ENCODE data around the gene PDE4B.
"Not testable (repeated sequence)": the region's sequence is repeated elsewhere in the genome, so short reads cannot be mapped to it uniquely, and the experiment has no call there.

PDE4B gene

DNA sequence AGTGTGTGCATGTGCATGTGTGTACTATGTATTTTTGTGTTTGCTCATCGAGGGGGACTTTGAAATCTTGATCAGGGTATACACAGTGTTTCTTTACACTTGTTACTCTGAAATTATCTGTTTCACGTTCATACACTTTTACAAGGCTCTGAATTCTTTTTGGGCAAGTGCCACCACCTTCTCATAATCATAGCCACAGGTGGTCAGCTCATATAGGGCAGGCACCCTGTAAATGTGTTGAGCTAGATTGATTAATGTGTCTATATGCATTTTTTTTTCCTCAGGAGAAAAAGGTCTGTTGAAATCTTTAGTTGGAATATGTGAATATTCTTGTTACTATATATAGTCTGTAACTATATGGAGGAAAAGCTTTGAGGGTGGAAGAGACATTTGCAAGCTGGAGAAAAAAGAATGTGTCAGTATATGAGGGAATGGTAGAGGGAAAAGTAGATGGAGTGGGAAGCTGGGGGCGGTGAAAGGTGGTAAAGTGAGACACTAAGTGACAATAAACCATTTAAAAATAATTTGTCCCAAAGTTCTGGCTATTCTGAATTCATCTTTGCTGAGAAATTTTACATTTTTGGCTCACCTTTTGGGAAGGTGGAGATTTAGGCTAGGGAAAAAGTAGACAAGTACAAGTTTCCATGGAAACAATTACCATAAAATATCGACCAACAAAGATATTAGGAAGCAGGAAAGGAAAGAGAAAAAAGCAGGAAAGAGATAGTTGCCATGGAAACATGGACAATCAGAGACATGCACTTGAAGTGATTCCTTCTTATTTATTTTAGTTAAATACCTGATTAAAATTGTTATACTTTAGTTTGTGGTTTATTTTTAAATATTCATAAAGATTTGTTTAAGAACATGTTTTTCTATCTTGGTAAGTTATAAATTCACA is 277.5 kb downstream of the PDE4B start:
- DNase-seq = no peak

DNA sequence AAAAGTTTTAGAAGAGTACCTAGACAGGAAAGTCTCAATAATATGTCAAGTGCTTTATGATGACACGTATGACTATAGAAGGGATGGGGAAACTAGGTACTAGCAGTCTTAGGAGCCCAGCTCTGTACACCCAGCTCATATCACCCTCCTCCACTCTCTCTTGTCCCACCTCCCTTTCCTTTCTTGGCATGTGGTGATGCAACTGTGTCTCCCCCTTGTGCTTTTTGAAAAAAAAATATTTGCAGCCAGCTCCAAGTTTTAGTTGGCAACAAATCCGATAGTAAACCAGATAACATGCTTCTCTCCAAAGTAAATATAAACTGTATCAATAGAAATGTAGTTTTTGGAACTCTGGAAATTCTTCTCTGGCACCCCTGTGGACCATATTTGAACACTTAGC is 280.7 kb downstream of the PDE4B start:
- DNase-seq = no peak

DNA sequence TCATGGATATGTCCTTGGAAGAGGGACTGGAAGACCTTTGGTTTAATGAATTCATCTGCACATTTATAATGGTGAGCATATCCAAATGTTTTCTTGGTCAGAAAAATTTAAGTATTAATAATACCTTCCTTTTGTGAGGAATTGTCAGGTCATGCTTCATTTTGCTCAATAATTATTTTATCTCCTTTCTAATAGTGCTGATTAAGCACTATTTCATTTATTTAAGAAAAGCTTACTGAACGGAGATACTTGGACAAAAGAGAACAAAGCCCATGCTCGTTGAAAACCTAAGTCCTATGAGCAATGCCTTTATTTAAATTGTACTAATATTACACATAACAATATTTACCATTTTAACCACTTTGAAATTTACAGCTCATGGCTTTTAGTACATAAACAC is 281.5 kb downstream of the PDE4B start:
- no peak for DNase-seq

DNA sequence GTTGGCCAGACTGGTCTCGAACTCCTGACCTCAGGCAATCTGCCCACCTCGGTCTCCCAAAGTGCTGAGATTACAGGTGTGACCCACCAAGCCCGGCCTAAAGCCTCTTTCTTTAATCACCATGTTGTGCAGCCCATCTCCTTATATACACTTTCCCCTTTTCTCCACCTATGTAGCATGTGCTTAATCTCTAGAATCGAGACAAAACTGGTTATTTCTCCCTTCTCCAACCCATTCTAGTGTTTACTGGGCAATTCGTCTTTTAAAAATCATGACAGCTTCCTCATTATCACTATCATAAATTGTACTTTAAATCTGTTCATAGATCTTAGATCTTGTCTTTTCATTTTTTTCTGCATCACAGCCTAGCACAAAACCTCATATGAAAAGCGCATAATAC is 285.7 kb downstream of the PDE4B start:
- DNase-seq = no peak

DNA sequence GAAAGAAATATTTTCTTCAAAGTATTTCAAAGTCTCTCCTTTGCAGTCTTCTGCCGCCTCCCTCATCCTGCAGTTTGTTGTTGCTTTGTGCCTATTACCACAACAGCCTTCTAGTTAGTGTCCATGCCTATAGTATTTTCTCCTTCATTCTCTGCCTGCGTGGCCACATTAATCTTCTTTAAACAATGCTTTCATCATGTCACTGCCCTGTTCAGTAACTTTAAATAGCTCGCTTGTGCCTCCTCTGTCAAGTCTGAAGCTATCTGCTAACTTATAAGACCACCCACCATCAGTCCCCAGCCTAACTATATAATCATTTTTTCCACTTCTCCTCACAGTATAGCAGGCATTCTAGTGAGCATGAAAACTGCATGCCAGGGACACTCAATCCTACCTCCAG is 290.3 kb downstream of the PDE4B start:
- DNase-seq = no peak

DNA sequence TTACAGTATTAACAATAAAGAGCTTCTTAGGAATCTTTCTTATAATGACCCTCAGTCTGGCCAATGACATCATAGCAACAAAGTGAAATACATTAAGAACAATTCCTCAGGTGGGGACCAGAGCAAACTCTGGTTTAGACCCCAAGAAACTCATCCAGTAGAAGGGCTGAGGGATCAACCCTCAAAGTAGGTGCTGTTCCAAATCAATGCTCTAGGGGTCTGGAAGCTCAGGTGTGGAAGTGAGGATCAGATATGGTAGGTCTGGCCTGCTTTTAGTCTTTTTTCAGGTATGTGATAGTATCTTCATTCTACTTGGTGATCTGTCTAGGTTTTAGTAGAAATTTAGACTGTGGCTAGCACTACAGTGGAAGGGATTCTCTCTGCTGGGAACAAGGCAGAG is 291.7 kb downstream of the PDE4B start:
- no peak for DNase-seq

DNA sequence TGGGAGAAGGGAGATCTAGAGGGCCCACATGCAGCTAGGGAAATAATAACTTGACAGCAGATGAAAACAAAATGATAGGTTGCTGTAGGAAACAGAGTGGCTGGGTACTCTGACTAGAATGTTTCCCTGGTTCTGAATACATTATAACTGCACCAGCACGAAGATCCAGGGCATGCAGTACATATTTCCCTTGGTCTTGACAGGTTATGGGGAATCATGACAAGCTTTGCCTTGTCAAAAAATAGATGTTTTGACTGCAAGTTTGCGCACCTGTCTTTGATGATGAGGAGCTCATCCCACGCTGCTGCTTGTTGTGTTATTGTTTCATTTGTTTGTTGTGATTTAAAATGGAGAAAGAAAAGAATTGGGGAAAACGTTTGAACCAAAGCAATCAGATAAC is 292.9 kb downstream of the PDE4B start:
- DNase-seq = no peak

DNA sequence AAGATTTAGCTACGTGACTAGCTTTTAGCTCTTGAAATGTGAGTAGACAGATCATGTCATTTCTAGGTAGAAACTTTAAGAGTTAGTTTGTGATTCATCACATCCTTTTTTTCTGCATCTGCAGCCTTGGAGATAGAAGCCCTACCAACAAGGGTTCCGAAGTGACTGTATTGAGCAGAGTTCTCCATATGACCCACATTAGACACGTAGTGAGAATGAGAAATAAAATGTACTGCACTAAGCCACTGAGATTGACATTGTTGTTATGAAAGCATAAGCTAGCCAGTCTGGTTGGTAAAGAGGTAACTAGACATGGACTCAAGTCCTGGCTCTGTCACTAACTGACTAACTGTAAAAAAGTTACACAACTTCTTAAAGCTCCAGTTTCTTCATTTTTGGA is 296.1 kb downstream of the PDE4B start:
- DNase-seq = no peak

DNA sequence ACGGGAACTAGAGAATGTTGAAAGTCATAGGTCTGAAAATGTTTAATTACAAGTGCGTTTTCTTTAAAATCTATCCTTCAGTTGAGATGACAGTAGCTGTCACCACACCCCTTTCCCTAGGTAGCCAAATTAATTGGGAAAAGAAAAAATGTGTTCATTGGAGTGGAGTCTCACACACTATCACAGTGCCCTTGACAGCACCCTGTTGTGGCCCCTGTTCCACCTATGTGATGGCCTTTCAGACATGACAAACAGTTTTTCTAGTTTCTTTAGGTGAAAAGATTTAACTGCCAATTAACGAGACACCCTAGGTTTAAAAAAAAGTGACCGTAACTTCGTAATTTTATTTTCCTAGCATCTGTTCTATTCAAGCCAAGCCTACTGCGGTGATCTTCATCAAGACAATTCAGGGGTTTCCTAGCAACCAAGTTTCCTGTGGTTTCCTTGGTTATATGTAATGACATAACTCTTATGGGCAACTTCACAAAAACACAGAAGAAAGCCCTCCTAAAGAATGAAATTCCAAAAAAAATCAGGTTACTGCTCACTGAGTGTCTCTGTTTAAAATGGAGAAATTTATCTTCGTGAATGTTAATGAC is 298.3 kb downstream of the PDE4B start:
- DNase-seq = no peak

DNA sequence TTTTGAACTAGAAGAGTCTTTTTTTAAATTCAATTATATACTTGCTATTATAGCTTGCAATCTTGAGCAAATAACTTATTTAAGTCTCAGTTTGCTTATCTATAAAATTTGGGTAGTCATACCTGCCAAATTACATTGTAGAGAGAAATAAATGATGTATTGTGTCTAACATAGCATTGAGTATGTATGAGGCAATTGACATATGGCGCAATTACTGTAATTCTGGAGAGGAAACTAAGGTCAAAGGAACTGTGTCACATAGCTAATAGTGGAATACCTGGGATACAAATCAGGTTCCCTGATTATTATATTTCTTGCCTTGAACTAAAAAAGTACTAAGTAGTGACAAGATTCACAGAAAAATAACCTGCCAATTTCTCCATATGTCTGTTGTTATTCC is 302.5 kb downstream of the PDE4B start:
- DNase-seq = no peak

DNA sequence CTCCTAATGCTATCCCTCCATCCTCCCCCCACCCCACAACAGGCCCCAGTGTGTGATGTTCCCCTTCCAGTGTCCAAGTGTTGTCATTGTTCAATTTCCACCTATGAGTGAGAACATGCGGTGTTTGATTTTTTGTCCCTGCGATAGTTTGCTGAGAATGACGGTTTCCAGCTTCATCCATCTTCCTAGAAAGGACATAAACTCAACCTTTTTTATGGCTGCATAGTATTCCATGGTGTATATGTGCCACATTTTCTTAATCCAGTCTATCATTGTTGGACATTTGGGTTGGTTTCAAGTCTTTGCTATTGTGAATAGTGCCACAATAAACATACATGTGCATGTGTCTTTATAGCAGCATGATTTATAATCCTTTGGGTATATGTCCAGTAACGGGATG is 308.3 kb downstream of the PDE4B start:
- not testable (repeated sequence) for DNase-seq

DNA sequence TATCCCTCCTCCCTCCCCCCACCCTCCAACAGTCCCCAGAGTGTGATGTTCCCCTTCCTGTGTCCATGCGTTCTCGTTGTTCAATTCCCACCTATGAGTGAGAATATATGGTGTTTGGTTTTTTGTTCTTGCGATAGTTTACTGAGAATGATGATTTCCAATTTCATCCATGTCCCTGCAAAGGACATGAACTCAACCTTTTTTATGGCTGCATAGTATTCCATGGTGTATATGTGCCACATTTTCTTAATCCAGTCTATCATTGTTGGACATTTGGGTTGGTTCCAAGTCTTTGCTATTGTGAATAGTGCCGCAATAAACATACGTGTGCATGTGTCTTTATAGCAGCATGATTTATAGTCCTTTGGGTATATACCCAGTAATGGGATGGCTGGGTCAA is 311.4 kb downstream of the PDE4B start:
- not testable (repeated sequence) for DNase-seq

DNA sequence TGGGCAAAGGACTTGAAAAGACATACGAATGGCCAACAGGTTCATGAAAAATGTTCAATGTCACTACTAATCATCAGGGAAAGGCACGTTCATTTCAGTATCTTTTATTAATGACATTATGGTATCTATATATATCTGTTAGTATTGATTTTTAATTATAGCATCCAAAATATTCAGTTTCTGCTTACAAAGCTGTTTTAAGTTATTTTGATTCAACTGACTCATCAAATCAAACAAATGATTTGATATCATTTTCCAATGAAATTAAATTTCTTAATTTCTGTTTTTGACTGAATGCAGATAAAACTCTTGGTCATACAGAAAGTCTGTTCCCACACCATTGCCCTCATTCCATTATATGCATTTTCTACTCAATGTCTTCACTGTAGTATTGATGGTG is 315.9 kb downstream of the PDE4B start:
- DNase-seq = no peak

DNA sequence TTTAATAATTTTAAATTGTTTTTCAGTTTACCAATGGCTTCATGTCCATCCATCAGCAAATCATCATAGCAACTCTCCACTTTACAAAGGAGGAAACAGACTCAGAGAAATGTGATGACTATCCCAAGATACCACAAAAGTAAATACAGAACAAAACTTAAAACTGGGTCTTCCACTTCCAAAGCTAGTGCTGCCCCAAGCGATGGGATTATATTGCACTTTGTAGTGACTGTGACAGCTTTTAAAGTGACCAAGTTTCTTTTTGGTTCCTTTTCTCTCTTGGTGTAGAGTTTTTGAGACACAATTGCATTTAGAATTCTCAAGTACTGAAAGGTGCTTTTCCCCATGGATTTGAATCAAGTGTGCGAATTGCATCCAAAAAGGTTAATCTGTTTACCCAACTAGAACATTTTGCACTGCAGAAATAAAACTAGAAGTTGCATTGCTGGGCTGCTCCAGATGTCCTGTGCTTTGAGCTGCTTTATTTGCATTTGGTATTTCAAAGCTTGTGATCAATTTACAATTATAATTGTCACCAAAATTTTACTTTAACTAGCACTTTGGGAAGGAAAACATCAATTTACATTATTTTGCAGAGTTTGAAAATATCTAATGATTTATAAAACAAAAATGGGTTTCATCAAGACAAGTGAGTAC is 320.2 kb downstream of the PDE4B start:
- no peak for DNase-seq

DNA sequence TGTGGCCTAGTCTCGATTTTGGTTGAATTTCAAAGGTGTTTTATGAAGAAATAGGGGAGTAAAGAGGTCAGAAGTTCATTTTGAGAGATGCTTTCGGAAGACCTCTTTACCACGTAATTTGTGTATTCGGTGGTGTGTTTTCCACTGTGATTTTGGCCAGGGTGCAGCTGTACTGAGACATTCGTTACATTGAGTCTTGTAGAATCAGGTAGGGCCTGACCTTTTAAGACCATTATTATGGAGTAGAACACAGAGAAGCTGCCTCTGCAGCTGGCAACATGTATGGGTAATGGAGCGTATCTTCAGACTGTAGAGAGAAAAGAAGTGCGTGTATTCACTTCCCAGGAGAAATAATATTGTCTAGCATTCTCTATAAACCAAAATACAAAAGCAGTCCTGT is 326.5 kb downstream of the PDE4B start:
- DNase-seq = no peak

DNA sequence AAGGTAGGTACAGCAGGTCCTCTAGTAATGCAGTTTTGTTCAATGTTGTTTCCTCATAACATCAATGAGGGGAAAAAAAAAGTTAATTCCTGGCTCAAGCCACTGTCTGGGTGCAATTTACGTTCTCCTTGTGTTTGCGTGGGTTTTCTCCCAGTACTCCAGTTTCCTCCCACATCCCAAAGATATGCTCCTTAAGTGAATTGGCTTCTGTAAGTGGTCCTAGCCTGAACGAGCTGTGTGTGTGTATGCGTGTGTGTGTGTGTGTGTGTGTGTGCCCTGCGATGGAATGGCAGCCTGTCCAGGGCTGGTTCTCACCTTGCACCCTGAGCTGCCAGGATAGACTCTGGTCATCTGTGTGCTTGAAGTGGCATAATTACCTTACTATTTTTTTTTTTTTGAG is 332.0 kb downstream of the PDE4B start:
- DNase-seq = no peak

DNA sequence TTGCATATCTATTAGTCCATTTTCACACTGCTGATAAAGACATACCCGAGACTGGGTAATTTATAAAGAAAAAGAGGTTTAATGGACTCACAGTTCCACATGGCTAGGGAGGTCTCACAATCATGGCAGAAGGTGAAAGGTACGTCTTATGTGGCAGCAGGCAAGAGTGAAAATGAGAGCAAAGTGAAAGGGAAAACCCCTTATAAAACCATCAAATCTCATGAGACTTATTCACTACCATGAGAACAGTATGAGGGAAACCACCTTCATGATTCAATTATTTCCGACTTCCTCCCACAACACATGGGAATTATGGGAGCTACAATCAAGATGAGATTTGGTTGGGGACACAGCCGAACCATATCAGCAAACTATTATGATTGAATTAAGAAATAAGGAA is 335.9 kb downstream of the PDE4B start:
- DNase-seq = not testable (repeated sequence)

DNA sequence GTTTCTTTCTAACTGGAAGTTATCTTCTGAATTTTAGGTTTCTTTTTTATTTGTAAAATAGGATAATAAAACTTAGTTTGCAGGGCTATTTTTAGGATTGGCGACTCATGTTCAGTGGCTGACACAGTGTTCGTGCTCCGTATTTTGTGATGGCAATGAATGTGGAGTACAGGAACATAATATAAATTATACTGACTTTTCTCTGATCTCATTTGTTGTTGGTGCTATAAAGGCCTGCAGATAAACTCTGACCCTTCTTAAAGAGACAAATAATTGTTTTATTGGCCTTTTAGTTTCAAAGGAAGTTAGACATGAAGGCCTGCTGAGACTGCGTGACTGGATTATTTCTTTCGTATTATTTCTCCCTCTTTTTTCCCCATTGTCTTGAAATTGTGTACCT is 339.6 kb downstream of the PDE4B start:
- DNase-seq = no peak

DNA sequence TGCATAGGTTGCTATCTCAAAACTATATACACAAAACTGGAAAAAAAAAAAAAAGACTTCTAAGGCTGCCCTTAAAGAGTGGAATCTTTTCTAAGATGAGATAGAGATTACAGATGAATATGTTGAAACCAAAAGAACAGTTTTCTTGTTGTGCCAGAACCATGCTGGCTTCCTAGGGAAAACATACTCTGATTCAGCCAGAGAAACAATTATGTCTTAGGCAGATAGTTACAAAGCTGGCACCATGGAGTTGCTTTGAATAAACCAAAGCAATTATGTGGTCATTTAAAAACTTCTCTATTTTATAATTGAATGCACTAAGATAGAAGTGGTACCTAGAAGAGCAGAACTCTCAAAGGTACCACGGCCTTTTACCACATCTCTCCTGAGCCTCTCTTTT is 341.3 kb downstream of the PDE4B start:
- no peak for DNase-seq

DNA sequence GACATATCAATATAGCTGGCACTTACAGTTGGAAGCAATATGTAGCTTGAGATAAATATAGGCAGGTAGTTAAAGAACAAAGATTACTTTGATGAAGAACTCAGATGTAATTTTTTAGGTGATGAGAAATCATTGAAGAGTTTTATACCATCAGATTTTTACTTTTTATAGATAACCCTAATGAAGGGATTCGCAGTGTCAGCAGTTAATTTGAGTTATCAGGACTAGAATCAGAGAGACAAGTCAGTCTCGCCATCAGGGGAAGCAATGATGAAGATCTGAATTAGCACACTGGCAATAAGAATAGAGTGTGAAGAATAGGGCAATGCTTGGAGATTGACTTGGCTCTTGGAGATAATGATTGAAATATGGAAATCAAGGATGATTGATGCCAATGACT is 342.5 kb downstream of the PDE4B start:
- DNase-seq = no peak

DNA sequence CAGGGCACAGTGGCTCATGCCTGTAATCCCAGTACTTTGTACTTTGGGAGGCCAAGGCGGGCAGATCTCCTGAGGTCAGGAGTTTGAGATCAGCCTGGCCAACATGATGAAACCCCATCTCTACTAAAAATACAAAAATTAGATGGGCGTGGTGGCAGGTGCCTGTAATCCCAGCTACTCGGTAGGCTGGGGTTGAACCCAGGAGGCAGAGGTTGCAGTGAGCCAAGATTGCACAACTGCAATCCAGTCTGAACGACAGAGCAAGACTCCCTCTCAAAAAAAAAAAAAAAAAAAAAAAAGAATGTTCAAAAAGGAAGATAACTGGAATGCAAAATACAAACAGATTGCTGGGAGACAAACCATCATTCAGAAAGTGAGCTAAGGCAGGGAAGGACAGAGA is 343.7 kb downstream of the PDE4B start:
- DNase-seq = not testable (repeated sequence)

DNA sequence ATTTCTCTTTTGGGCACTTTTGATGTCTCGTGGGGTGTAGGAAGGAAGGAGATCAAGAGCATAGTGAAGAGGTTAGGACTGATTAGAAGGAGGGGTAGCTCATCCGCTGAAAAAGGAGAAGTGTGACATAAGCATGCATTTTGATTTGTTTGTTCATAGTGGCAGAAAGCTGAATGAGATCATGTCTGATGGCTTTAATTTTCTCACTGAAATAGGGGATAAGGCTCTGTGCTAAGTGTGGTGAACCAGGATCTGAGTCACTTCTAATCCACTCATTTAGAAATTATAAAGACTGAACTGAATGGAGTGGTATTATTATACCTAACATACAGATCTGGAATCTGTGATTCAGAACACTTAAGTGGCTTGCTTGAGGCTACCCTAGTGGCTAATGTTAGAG is 344.5 kb downstream of the PDE4B start:
- no peak for DNase-seq

DNA sequence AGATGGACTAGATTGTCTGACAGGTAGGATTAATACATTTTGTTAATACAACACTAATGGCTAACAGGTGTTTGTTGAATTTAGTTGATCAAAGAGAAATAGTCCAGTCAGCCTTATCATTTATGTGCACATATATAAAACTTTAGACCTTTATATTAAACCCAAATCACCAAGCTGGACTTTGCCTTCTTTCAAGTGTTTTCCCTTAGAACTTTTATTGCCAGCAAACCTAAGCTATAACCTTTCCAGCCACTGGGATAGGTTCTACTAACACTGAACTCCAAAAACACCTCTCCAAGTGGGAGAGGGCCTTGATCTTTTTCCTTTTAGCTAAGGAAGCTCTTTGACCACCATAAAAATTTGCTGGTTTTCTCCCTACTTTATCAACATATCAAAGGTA is 345.9 kb downstream of the PDE4B start:
- no peak for DNase-seq

DNA sequence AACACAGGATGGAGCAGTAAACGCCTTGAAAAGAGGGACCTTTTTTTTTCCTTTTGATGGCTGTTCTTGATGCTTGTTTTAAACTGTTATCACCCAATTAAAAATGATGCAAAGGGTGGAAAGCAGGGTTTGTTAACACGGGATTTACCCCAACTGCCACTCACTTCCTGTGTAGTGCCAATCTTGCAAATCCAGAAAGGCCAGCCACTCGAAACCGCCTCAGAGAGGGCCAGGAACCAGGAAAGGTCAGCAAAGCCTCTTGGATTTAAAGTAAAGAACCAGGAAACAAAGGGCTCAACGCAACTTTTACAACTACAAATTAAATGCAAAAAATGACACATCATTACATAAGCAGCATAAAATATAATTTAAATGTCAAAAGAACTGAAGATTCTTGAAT is 347.4 kb downstream of the PDE4B start:
- DNase-seq = no peak
